SU-DHL-6 (cell line): ENCODE results near the gene MGAT5B.

Experiments used
- H2AFZ ChIP-seq: fragments of 200-600 bp; sonication (generic); 2 replicates; pipeline ENCODE4 v1.6.1; 2014; ENCODE audit warnings: low read depth, mild to moderate bottlenecking, moderate library complexity, mixed read lengths, antibody characterized with exemption, low read length; ENCODE audit not compliant: severe bottlenecking
- H3F3A ChIP-seq: fragments of 200-600 bp; shearing (Covaris generic); 2 replicates; pipeline ENCODE4 v1.6.0; 2016; ENCODE audit warnings: antibody characterized with exemption, mild to moderate bottlenecking; ENCODE audit not compliant: insufficient read depth
- H3K27ac ChIP-seq: fragments of 200-600 bp; sonication (generic); 2 replicates; pipeline ENCODE4 v1.5.1; 2016; ENCODE audit warnings: low read depth, mild to moderate bottlenecking, low read length, moderate library complexity, mixed read lengths
- H3K27me3 ChIP-seq: fragments of 200-600 bp; sonication (generic), shearing (Covaris generic); 2 replicates; pipeline ENCODE4 v1.6.0; 2014; ENCODE audit warnings: mild to moderate bottlenecking, low read length
- H3K36me3 ChIP-seq: fragments of 200-600 bp; sonication (generic); 2 replicates; pipeline ENCODE4 v1.6.1; 2014; ENCODE audit warnings: mild to moderate bottlenecking, low read length, mixed read lengths
- H3K4me2 ChIP-seq: fragments of 300-600, 200-600 bp; shearing (Covaris generic), sonication (generic); 2 replicates; pipeline ENCODE4 v1.6.0; 2014; ENCODE audit warnings: low read length, low read depth, mild to moderate bottlenecking; ENCODE audit not compliant: poor library complexity, severe bottlenecking
- H3K4me3 ChIP-seq: fragments of 200-600 bp; sonication (generic); 2 replicates; pipeline ENCODE4 v1.5.1; 2014; ENCODE audit warnings: antibody characterized with exemption, low read length, mild to moderate bottlenecking, mixed read lengths; ENCODE audit not compliant: insufficient read depth, poor library complexity, severe bottlenecking
- H3K79me2 ChIP-seq: fragments of 200-600 bp; sonication (generic); 2 replicates; pipeline ENCODE4 v1.6.1; 2014; ENCODE audit warnings: mild to moderate bottlenecking, low read length, moderate library complexity; ENCODE audit not compliant: insufficient read depth
- H3K9ac ChIP-seq: fragments of 200-600 bp; sonication (generic); 2 replicates; pipeline ENCODE4 v1.7.0; 2014; ENCODE audit warnings: mild to moderate bottlenecking, low read length
- H3K9me2 ChIP-seq: fragments of 200-600 bp; sonication (generic); replicated peaks from 2 replicates; pipeline ENCODE4 v1.6.1; 2014; ENCODE audit warnings: low read length; ENCODE audit not compliant: insufficient read depth
- H3K9me3 ChIP-seq: fragments of 200-600 bp; sonication (generic); 2 replicates; pipeline ENCODE4 v1.6.1; 2014; ENCODE audit warnings: low read length, mixed read lengths; ENCODE audit not compliant: insufficient read depth
- H4K20me1 ChIP-seq: fragments of 200-600 bp; sonication (generic); 2 replicates; pipeline ENCODE4 v1.6.1; 2014; ENCODE audit warnings: low read depth, mild to moderate bottlenecking, antibody characterized with exemption, low read length, moderate library complexity, mixed read lengths
- CTCF ChIP-seq: fragments of 200-600 bp; sonication (generic); IDR thresholded peaks from one replicate; pipeline ENCODE4 v1.5.1; 2017; ENCODE audit warnings: antibody characterized with exemption, mild to moderate bottlenecking, low read length, moderate library complexity; ENCODE audit not compliant: insufficient read depth, poor library complexity, severe bottlenecking
- EZH2phosphoT487 ChIP-seq: fragments of 200-600 bp; sonication (generic), shearing (Covaris generic); conservative IDR thresholded peaks from 2 replicates; pipeline ENCODE4 v1.6.1; 2018; ENCODE audit warnings: mild to moderate bottlenecking, antibody characterized with exemption, low read length, moderate library complexity, mixed read lengths

Gene MGAT5B

DNA sequence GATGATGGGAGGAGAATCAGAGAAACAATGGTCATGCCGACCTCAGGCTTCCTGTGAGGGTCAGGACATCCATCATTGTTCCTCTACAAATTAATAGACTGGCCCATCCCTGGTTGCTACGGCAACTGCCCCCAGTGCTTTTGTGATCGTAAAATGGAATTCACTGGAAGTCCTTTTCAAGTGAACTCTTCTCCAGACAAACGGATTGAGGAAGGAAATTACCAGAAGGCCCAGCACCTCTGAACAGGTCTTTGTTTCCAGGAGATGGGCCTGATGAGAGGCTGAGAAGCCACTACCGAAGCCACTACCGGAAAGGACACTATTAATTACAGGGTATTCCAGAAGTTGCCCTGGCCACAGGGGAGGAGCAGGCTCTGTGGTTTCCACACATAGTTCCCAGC lies 126.0 kb downstream of the MGAT5B start:
- no peaks in the 10 kb centered on the region for H3K27me3 ChIP-seq
- no peak overlapping the region for H2AFZ ChIP-seq
- TF ChIP-seq CTCF (no peak), EZH2phosphoT487 (no peak)
- no peaks in the 10 kb centered on the region for H3K9me3 ChIP-seq
- H3K27ac ChIP-seq = no peak overlapping the region
- H3K4me2 ChIP-seq = no peak overlapping the region
- H3K36me3 ChIP-seq = no peaks in the 10 kb centered on the region
- H3K79me2 ChIP-seq = no peaks in the 10 kb centered on the region
- H3K9ac ChIP-seq = no peak overlapping the region
- no peak overlapping the region for H3K4me3 ChIP-seq
- H3F3A ChIP-seq = 0 out of 2 replicates have a peak, but pooled peaks cover 7% of the 10 kb centered on the region
- H4K20me1 ChIP-seq = no peaks in the 10 kb centered on the region
- no peaks in the 10 kb centered on the region for H3K9me2 ChIP-seq

GRCh38 chr17:76995387-76996105 lies 127.3 kb downstream of the MGAT5B start:
- no peak overlapping the region for H3K4me3 ChIP-seq
- no peaks in the 10 kb centered on the region for H4K20me1 ChIP-seq
- no peak overlapping the region for H2AFZ ChIP-seq
- H3K27me3 ChIP-seq = no peaks in the 10 kb centered on the region
- no peak for TF ChIP-seq CTCF
- TF ChIP-seq EZH2phosphoT487 = no peak
- no peak overlapping the region for H3K9ac ChIP-seq
- no peaks in the 10 kb centered on the region for H3K9me2 ChIP-seq
- H3K79me2 ChIP-seq = no peaks in the 10 kb centered on the region
- H3K9me3 ChIP-seq = no peaks in the 10 kb centered on the region
- no peaks in the 10 kb centered on the region for H3K36me3 ChIP-seq
- H3K27ac ChIP-seq = no peak overlapping the region
- H3K4me2 ChIP-seq = no peak overlapping the region
- 0 out of 2 replicates have a peak, but pooled peaks cover 7% of the 10 kb centered on the region for H3F3A ChIP-seq

- H4K20me1 ChIP-seq = no peaks in the 10 kb centered on the region
- no peak overlapping the region for H2AFZ ChIP-seq
- H3K9me2 ChIP-seq = no peaks in the 10 kb centered on the region
- no peak overlapping the region for H3K4me2 ChIP-seq
- H3K4me3 ChIP-seq = no peak overlapping the region
- TF ChIP-seq EZH2phosphoT487 (no peak), CTCF (no peak)
- H3K9me3 ChIP-seq = no peaks in the 10 kb centered on the region
- H3K79me2 ChIP-seq = no peaks in the 10 kb centered on the region
- H3K27me3 ChIP-seq = no peaks in the 10 kb centered on the region
- H3K27ac ChIP-seq = peak overlapping the region; percentile 91
- H3K36me3 ChIP-seq = no peaks in the 10 kb centered on the region
- H3K9ac ChIP-seq = 0 out of 2 replicates have a peak overlapping the region, but pooled peaks have one; percentile 52
- 0 out of 2 replicates have a peak, but pooled peaks cover 7% of the 10 kb centered on the region for H3F3A ChIP-seq
Measured at GRCh38 chr17:76996741-76997694, 128.8 kb downstream of the MGAT5B start.
